PFSK-1 (cell line): ENCODE measurements around the gene NCOR2.
A peak's percentile ranks its signal among the peaks of the same experiment; 100 is the strongest.

Source experiments
- FOXP2 ChIP-seq: optimal IDR thresholded peaks from 2 replicates; pipeline ENCODE3; 2011; ENCODE audit warnings: borderline replicate concordance, control low read depth, inconsistent platforms; ENCODE audit not compliant: insufficient read depth; ENCODE audit errors: extremely low read length, extremely low read depth
- POLR2AphosphoS5 ChIP-seq: IDR thresholded peaks from 2 replicates; pipeline ENCODE4 v1.6.1; 2012; ENCODE audit warnings: low read depth, mild to moderate bottlenecking, control low read depth, low read length, moderate library complexity
- REST ChIP-seq, 2 experiments: IDR thresholded peaks; 2 replicates each; pipeline versions ENCODE4 v1.6.1 to v1.8.0; 2011 to 2012; ENCODE audit warnings: low read depth in 2 of 2, low read length in 2 of 2, control low read depth in 1 of 2, inconsistent platforms in 1 of 2, mild to moderate bottlenecking in 1 of 2, moderate library complexity in 1 of 2; ENCODE audit not compliant: insufficient read depth in 1 of 2
- SIN3A ChIP-seq: IDR thresholded peaks from 2 replicates; pipeline ENCODE4 v1.6.1; 2012; ENCODE audit warnings: mild to moderate bottlenecking, low read length, moderate library complexity, borderline replicate concordance; ENCODE audit not compliant: insufficient read depth
- TAF1 ChIP-seq: IDR thresholded peaks from 2 replicates; pipeline ENCODE4 v1.6.1; 2012; ENCODE audit warnings: low read length, control low read depth, borderline replicate concordance; ENCODE audit not compliant: insufficient read depth

Gene NCOR2

GRCh38 chr12:124544983-124545382, 22.4 kb downstream of the NCOR2 start:
- TF ChIP-seq TAF1 (no peak), REST (IDR thresholded peaks at IDR 0.05; ENCODE audit: insufficient read depth in 1 of 2, low read depth in 2 of 2, low read length in 2 of 2) (no peak), POLR2AphosphoS5 (no peak), SIN3A (no peak), FOXP2 (no peak)

GRCh38 chr12:124544311-124544970, 23.0 kb downstream of the NCOR2 start:
- TF ChIP-seq REST (IDR thresholded peaks at IDR 0.05; ENCODE audit: insufficient read depth in 1 of 2, low read depth in 2 of 2, low read length in 2 of 2) (no peak), FOXP2 (no peak), TAF1 (no peak), POLR2AphosphoS5 (no peak), SIN3A (no peak)

GRCh38 chr12:124543590-124544310, 23.7 kb downstream of the NCOR2 start:
- TF ChIP-seq TAF1 = no peak
- TF ChIP-seq REST (IDR thresholded peaks at IDR 0.05; ENCODE audit: insufficient read depth in 1 of 2, low read depth in 2 of 2, low read length in 2 of 2) = no peak
- no peak for TF ChIP-seq SIN3A
- no peak for TF ChIP-seq FOXP2
- TF ChIP-seq POLR2AphosphoS5 = no peak

GRCh38 chr12:124543052-124543589, 24.3 kb downstream of the NCOR2 start:
- TF ChIP-seq TAF1 (no peak), SIN3A (peak; percentile 93), REST (IDR thresholded peaks at IDR 0.05; ENCODE audit: insufficient read depth in 1 of 2, low read depth in 2 of 2, low read length in 2 of 2) (no peak)
